Renal cortex interstitium (tissue), 11 donors: ENCODE data around the gene MTHFSD. TPM values are rescaled to one million over a fixed set of nuclear protein-coding genes. Genes with fewer than 3 reads are reported as not detected.
"Not testable (repeated sequence)": the region's sequence is repeated elsewhere in the genome, so short reads cannot be mapped to it uniquely, and the experiment has no call there.

Experiments
- DNase-seq, 11 donors: peaks; one replicate each; pipeline ENCODE4 v3.0.0-alpha.2; 2013; ENCODE audit warnings: low read depth in 9 of 11, low spot score in 4 of 11; ENCODE audit errors: extremely low read depth in 1 of 11
- polyA plus RNA-seq, 3 donors: library from polyadenylated mRNA; unstranded; fragments of 120-200 nt; gene quantifications; one replicate each; pipeline ENCODE4 v1.2.1, GENCODE V29; 2013; ENCODE audit not compliant: insufficient read length in 3 of 3

Gene MTHFSD
- polyA plus RNA-seq, 3 donors: 26.2 to 31.9 (median 27.3) TPM

- DNase-seq: not testable (repeated sequence)
These were observed 32.9 kb upstream of the MTHFSD start for GRCh38 chr16:86587955-86588354.

- no peak for DNase-seq
These were observed 32.5 kb upstream of the MTHFSD start for GRCh38 chr16:86587487-86587886.

- no peak for DNase-seq
These were observed 31.0 kb upstream of the MTHFSD start for GRCh38 chr16:86585821-86586611.

GRCh38 chr16:86584726-86585721 is 30.0 kb upstream of the MTHFSD start:
- DNase-seq: no peak

GRCh38 chr16:86584071-86584685 is 29.1 kb upstream of the MTHFSD start:
- no peak for DNase-seq

- no peak for DNase-seq
These were observed 26.4 kb upstream of the MTHFSD start for GRCh38 chr16:86581458-86581857.

GRCh38 chr16:86580791-86581170 is 25.7 kb upstream of the MTHFSD start:
- no peak for DNase-seq

GRCh38 chr16:86580063-86580790 is 25.2 kb upstream of the MTHFSD start:
- no peak for DNase-seq

- DNase-seq: no peak
These were observed 24.4 kb upstream of the MTHFSD start for GRCh38 chr16:86579268-86580062.

- DNase-seq: no peak
These were observed 23.7 kb upstream of the MTHFSD start for GRCh38 chr16:86578611-86579267.

- peak in 4 of 11 donors; percentile 72 to 85 (median 80) for DNase-seq
These were observed 23.1 kb upstream of the MTHFSD start, which contains the start of gene FOXL1 for GRCh38 chr16:86578061-86578599. Gene FOXL1, plus strand, starts transcription at chr16:86578549. Its CDS starts 175 bp downstream, at chr16:86578724.

- DNase-seq: no peak
These were observed 22.4 kb upstream of the MTHFSD start for GRCh38 chr16:86577314-86577971.

GRCh38 chr16:86576591-86577313 is 21.7 kb upstream of the MTHFSD start:
- DNase-seq: no peak

- DNase-seq: peak in 10 of 11 donors; percentile 82 to 94 (median 90)
These were observed 20.9 kb upstream of the MTHFSD start for GRCh38 chr16:86575754-86576557.

GRCh38 chr16:86575095-86575685 is 20.2 kb upstream of the MTHFSD start:
- no peak for DNase-seq
